ENCODE data around the gene ZDHHC11. TPM values are rescaled to one million over a fixed set of nuclear protein-coding genes. Genes with fewer than 3 reads are reported as not detected.

ZDHHC11 gene
- total RNA-seq, 2 experiments from 2014 or later: 13.3 to 18.3 TPM

DNA sequence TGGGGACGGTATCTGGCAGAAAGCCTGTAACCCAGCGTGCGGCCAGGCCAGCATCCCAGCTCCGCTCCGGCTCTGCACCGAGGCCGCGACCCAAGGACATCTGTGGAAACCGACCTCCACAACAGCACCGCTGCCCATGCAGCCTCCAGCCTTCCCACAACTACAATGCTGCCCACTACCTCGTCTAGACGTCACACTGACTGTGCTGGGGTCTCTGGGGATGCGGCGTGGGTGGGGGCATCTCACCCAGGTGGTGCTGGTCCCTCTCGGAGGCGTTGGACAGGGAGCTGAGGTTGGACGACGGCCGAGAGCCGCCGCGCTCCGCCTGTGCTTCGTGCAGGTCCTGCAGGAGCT lies 14.4 kb upstream of the ZDHHC11 start:
- H3K4me1 ChIP-seq (ENCODE audit: insufficient read depth, low read length): no peaks in the 10 kb centered on the region
- H3K36me3 ChIP-seq (ENCODE audit: insufficient read depth, low read length): peaks cover 77% of the 10 kb centered on the region
- intact Hi-C loops (cut with DNase I, micrococcal nuclease): no loop called here
- ATAC-seq (ENCODE audit: poor library complexity) (no peak), DNase-seq (no peak)
- POLR2A ChIA-PET: no interaction called here
- Mint-ChIP-seq H3K9me3 (no peaks in the 10 kb centered on the region), H3K36me3 (ENCODE audit: low read depth) (peaks cover 65% of the 10 kb centered on the region), H3K27ac (no peak overlapping the region), H3K4me3 (no peak overlapping the region), H3K4me1 (ENCODE audit: low read depth) (no peaks in the 10 kb centered on the region), H3K27me3 (no peaks in the 10 kb centered on the region)
- no peak for TF ChIP-seq CTCF (IDR thresholded peaks at IDR 0.05)
- no peak overlapping the region for H3K27ac ChIP-seq (ENCODE audit: low read depth in 1 of 2, low read length in 2 of 2)
- H3K9me3 ChIP-seq (ENCODE audit: control insufficient read depth in 1 of 2, insufficient read depth in 1 of 2, low read length in 2 of 2): peaks cover 0 to 7% of the 10 kb centered on the region in 2 experiments
- no peaks in the 10 kb centered on the region for H3K27me3 ChIP-seq (ENCODE audit: control insufficient read depth in 1 of 2, insufficient read depth in 2 of 2, low read length in 2 of 2)
- CTCF ChIA-PET: no interaction called here
- H3K4me3 ChIP-seq (ENCODE audit: low read length): no peak overlapping the region

DNA sequence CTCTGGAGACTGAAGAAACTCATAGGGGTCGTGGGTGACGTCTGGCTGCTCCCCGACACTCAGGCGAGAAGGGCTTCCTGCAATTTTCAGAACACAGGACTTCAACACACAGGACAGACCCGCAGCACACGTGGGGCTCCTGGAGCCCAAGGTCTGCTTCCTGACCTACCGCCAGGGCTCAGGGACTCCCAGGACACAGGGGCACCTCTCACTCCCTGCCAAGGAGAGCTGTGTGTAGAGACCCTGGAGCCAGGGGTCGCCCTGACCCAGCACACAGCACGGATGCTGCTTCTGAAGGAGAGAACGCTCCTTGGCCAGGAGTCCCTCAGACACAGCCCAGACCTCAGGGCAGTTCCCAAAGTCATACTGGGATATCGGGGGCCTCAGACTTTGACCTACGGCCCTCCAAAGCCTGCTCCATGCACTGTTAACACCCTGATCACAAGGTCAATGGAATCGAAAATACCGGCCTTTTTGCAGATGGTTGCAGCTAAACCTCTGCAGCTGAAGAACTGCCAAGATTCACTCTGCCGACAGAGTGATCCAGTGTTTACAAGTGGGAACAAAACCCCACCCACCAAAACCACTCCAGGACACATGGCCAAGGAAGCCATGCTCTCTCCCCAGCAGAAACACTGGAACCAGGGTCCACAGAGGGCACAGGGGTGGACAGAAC lies 13.8 kb upstream of the ZDHHC11 start:
- Mint-ChIP-seq H3K27me3 (no peaks in the 10 kb centered on the region), H3K9me3 (no peaks in the 10 kb centered on the region), H3K36me3 (ENCODE audit: low read depth) (peaks cover 60% of the 10 kb centered on the region), H3K4me1 (ENCODE audit: low read depth) (no peaks in the 10 kb centered on the region), H3K4me3 (no peak overlapping the region), H3K27ac (no peak overlapping the region)
- ATAC-seq (ENCODE audit: poor library complexity): no peak
- no peak overlapping the region for H3K4me3 ChIP-seq (ENCODE audit: low read length)
- peaks cover 72% of the 10 kb centered on the region for H3K36me3 ChIP-seq (ENCODE audit: insufficient read depth, low read length)
- intact Hi-C loops (cut with DNase I, micrococcal nuclease): no loop called here
- H3K4me1 ChIP-seq (ENCODE audit: insufficient read depth, low read length): no peaks in the 10 kb centered on the region
- ChIA-PET POLR2A (no interaction called here), CTCF (no interaction called here)
- peaks cover 0 to 7% of the 10 kb centered on the region in 2 experiments for H3K9me3 ChIP-seq (ENCODE audit: control insufficient read depth in 1 of 2, insufficient read depth in 1 of 2, low read length in 2 of 2)
- no peak overlapping the region for H3K27ac ChIP-seq (ENCODE audit: low read depth in 1 of 2, low read length in 2 of 2)
- DNase-seq: no peak
- no peak for TF ChIP-seq CTCF (IDR thresholded peaks at IDR 0.05)
- no peaks in the 10 kb centered on the region for H3K27me3 ChIP-seq (ENCODE audit: control insufficient read depth in 1 of 2, insufficient read depth in 2 of 2, low read length in 2 of 2)

DNA sequence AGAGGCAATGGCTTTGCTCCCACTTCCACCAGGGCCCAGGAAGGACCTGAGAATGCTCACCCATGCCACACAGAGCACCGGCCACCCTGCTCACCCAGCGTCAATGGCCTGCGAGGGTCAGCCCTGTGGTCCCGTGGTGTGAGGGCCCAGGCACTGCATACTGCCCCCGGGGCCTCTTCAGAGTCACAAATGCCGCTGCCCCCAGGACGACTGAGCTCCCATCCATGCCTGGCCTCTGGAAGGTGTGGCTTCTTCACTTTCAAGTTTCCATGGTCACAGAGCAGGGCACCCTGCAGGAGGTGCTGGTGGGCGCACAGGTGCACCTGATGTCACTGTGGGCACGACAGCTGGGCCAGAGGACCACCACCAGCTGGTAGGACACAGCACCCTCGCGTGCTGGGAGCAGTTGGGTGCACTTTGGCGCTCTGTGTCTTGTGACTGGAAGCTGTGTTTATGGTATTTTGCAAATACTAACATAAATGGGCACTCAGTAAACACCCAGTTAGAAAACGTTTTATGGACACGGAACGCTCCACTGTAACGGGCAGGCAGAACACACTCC lies 12.5 kb upstream of the ZDHHC11 start:
- H3K27ac ChIP-seq (ENCODE audit: low read depth in 1 of 2, low read length in 2 of 2): no peak overlapping the region
- Mint-ChIP-seq H3K4me1 (ENCODE audit: low read depth) (no peaks in the 10 kb centered on the region), H3K4me3 (no peak overlapping the region), H3K27me3 (no peaks in the 10 kb centered on the region), H3K36me3 (ENCODE audit: low read depth) (peaks cover 57% of the 10 kb centered on the region), H3K9me3 (no peaks in the 10 kb centered on the region), H3K27ac (no peak overlapping the region)
- intact Hi-C loops (cut with DNase I, micrococcal nuclease): no loop called here
- no peaks in the 10 kb centered on the region for H3K27me3 ChIP-seq (ENCODE audit: control insufficient read depth in 1 of 2, insufficient read depth in 2 of 2, low read length in 2 of 2)
- POLR2A ChIA-PET: no interaction called here
- DNase-seq (no peak), ATAC-seq (ENCODE audit: poor library complexity) (peak; percentile 8)
- H3K36me3 ChIP-seq (ENCODE audit: insufficient read depth, low read length): peaks cover 59% of the 10 kb centered on the region
- H3K9me3 ChIP-seq (ENCODE audit: control insufficient read depth in 1 of 2, insufficient read depth in 1 of 2, low read length in 2 of 2): peaks cover 0 to 7% of the 10 kb centered on the region in 2 experiments
- no peak overlapping the region for H3K4me3 ChIP-seq (ENCODE audit: low read length)
- H3K4me1 ChIP-seq (ENCODE audit: insufficient read depth, low read length): no peaks in the 10 kb centered on the region
- no peak for TF ChIP-seq CTCF (IDR thresholded peaks at IDR 0.05)
- CTCF ChIA-PET: no interaction called here

All from CD4-positive, alpha-beta T cell (primary cell).